NK-92 treated with Interleukin-12 subunit alpha and Interleukin-12 subunit beta, amount 100 ng/mL, for 24 hours (cell line): ENCODE measurements around the gene GAS6.
"Not testable (repeated sequence)": the region's sequence is repeated elsewhere in the genome, so short reads cannot be mapped to it uniquely, and the experiment has no call there.

Source experiments
- DNase-seq: peaks from one replicate; lab custom pipeline; 2025; lab: John Stamatoyannopoulos, UW

The GAS6 gene

DNA sequence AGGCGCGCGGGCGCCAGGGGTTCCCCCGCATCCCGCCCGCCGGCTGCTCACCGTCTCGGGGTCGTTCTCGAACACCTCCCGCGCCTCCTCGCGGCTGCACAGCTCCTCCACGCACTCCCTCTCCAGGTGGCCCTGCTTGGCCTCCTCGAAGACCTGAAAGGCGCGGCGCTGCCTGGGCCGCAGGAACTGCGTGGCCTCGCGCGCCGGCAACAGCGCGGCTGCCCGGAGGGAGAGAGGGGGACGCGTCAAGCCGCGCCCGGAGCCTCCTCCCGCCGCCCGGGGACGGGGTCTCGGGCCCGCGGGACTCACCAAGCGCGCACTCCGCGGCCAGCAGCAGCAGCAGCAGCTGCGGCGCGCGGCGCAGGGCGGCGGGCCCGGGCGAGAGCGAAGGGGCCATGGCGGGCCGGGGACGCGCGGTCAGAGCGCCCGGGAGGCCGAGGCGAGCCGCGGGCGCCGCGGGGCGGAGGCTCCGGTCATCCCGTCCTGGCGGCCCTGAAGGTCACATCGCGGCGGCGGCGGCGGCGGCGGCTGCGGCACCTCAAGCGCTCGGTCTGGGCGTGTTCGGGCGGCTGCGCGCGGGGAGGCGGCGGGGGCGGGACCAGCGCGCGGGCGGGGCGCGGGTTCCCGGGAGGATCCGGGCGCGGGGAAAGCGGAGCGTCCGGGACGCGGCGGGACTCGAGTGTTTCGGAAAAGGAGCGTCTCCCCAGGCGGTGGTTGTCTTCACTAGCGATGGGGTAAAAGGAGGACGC, at the start of gene GAS6:
TSS of gene GAS6 (minus strand) at position 553 of the 749 bp plus-strand sequence. CDS start at position 397, 156 bp downstream.
- no peak for DNase-seq

DNA sequence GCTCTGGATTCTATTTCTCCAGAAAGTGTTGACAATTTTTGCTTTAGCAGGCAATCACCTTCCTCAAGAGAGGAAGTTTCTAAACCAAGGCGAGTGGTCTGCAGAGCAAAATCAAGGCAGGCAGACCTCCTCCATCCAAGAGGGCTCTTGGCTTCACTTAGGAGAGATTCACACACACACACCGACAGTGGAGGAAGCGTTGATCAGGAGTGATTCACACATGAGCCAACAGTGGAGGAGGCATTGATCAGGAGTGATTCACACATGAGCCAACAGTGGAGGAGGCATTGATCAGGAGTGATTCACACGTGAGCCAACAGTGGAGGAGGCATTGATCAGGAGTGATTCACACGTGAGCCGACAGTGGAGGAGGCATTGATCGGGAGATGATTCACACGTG, 49.5 kb upstream of the GAS6 start:
- DNase-seq, result not testable (repeated sequence)

DNA sequence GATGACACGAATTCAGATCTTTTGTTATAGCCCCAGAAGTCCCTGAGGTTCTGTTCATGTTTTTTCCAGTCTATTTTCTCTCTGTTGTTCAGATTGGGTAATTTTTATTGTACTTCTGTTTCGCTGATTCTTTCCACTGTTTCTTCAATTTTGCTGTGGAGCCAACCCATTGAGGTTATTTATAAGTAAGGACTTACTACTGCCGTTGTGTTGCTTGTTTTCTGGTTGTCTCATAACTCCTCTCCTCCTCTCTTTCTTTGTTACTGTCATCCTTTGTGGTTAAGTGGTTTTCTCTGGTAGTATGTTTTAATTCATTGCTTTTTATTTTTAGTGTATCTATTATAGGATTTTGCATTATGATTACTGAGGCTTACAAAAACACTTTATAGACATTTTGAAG, 48.7 kb upstream of the GAS6 start:
- no peak for DNase-seq

DNA sequence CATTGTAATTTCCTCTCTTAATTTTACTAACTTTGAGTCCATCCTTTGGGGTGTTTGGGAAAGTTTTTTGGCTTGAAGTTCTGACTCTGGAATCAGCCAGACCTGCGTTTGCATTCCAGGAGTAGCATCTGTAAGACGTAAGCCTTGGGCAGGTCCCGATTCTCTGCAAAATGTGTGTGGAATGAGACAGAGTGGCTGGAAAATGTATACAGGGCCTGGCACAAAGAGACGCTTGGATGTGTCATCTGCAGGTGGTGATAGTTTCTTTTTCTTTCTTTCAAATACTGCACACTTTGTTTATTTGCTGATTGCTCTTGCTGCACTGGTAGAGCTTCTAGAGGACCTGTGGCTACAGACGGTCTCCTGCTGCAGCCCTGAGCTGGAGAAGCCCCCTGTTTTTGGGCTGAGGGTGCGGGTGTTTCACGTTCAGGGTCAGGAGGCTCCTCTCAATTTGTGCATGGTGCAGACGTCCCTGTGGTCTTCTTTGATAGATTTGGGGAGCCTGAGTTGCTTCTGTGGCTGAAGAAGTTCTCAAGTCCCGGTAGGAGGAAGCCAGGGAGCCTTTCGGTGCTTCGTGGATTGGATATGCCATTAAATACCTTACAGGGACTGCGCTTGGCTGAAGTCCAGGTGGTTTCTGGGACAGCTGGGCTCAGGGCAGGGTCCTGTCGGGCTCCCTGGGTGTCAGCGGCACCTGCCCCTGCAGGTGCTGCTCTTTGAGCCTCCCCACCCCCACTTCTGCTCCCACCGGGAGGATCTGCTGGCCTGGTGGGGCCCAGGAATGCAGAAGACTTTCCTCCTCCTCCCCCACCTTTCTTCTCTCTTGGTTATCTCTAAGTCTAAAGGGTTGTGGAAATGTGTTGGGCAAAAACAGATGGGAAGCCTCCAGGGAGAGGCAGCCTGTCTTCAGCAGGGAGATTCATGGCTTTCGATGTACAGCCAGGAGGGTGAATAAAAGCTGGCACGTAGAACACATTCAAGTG, 44.0 kb upstream of the GAS6 start:
- DNase-seq, result no peak

DNA sequence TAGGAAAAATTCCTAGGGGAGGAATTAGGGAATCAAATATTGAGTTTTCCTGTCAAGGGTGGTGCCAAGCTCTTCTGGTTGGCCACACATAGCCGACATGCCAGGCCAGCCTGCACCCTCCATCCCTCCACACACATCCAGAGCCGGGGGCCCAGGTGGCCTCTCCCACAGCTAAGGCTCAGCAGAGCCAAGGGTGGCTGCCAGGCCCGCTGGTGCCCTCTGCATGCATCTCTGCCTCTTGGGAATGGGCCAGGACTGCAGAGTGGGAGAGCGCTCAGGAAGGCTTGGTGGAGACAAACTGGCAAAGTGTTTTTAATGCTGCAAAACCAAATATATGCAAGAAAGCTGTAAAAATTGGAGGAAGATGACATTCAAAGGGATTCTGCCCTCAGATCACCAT, 42.7 kb upstream of the GAS6 start:
- no peak for DNase-seq

DNA sequence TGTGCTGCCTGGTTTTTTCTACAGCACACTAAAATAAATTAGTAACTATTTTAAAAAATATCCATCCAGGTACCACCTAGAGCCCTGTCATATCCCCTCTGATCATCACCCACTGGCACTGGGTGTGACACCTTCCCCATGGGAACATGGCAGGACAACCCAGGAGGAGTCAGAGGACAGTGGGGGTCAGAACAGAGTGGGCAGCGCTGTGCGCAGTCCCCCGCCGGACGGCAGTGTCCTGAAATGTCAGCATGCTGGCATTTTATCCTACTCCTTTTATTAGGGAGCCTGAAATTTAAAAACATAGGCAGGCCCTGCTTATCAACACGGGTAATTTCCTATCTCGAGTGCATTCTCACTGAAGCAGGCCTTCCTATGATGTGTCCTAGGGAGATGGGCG, 42.1 kb upstream of the GAS6 start:
- no peak for DNase-seq

DNA sequence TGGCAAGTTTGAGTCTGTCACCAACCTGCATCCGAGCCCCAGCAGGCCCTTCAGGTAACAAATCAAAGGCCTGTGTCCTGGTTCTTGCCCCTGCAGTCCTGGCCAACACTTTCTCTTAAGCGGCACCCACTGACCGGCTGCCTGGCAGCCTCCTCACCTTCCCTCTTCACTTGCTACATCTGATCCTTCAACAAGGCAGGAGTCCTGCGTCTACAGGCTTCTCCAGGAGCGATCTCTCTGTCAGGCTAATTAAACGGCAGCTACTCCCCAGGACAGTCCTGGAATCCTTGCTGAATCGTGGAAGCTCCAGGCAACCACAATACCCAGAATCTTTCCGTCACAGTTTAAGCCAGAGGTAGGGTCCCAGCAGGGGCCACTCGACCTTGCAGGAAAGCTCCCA, 41.1 kb upstream of the GAS6 start:
- no peak for DNase-seq

DNA sequence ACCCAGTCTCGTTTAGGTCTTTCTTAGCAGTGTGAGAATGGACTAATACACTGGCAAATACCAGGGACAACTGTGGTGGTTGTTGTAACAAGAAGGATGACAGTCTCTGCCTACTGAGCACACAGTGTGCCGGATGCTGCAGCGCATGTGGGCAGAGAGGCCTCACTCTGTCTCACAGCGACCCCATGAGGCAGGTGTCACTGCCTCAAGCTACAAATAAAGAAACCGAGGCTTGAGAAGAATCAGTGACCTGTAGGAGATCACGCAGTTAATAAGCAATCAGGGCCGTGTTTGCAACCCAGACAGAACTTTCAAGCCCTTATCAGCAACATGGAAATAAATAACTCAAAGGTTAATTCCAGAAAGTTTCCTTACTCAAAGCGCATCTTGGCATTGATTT, 40.5 kb upstream of the GAS6 start:
- no peak for DNase-seq

DNA sequence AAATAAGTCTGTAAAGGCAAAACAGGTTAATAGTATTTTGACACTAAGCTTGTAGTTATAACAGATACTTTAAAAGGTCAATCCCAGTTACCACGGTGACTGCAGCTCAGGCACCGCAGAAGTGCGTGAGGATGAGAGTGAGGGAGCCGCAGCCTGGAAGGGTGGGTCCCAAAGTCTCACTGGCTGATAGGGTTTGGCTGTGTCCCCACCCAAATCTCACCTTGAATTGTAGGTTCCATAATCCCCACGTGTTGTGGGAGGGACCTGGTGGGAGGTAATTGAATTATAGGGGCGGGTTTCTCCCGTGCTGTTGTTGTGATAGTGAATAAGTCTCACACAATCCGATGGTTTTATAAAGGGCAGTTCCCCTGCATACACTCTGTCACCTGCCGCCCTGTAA, 40.0 kb upstream of the GAS6 start:
- DNase-seq, result no peak

DNA sequence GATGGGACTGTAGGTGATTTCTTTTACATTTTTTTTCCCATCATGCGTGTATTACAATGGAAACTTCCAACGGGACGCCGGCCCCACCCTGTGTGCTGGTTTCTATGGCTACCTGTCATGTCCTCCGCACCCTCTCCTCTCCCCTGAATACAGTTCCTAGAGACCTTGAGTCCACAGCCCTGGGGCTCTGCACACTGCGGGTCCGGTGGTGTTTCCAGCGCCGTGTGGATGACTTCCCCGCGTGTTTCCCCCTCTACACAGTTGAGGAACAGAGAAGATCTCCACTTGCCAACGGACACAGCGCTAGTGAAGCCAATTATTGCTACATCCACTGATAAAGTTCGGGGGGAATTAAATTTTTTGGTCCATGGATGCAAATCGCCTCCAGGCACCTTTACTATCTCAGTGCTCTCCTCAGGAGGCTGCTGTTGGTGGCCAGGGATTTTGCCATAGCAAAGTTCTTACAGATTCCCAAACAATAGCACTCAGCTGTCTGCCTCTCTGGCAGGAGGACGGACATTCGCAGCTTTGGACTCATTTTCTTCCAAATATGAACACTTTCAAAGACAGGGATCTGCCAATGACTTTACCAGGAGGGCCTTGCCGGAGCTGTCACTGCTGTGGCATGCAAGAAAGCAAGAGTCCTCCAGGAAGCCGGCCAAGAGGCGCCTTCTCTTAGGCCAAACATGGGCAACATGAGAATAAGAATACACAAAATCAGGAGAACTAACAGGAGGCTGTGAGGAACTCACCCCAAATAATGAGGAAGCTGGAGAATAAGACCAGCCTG, 39.3 kb upstream of the GAS6 start:
- DNase-seq, result no peak

DNA sequence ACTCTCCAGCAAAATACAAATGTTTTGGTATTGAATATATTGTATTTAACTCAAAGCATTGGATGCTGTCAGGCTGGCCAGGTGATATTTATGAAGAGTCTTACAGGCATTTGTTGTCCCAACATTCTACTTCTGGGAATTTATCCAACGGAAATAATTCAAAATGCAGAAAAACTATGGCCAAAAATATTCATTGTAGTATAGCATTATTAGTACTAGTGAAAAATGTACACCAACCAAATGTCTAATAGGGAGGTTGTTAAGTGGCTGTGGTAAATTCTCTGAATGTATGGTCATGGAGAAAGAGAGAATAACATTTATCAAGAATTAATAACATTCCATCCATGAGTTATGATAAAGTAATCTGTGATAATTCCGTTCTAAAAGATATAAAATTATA, 38.6 kb upstream of the GAS6 start:
- DNase-seq, result no peak

DNA sequence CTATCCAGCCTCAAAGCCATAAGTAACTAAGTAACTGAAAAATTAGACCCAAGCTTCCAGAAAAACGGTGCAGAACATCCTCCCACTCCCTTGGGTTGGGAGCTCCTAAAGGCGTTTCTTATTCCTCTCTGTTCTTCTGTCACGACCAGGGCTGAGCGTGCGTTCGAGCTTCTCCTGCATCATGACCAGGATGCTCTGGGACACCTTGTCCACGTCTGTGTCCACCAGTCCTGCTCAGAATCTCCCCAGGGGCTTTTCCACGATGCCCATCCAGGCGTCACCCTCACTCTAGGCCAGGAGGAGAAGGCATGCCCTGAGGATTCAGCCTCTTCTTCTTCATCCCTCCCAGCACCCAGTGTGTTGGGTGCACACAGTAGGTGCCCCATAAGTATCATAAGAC, 37.8 kb upstream of the GAS6 start:
- no peak for DNase-seq

DNA sequence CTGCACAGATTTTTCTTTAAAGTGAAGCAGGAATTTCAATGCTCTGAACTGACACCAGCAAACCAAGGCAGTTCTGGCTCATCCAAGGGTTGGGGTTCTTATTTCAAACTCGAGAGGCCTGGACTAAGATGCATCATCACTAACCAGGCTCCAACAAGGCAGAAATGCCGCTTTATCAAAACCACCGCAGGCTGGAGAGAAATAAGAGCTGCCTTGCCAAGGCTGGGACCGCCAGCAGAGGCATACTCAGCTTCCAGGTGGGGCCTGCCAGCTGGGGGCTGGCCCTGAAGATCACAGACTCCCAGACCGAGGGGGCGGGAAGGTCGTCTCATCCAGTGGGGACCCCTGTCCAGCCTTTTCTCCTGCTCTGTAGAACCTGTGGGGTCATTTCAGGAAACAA, 37.4 kb upstream of the GAS6 start:
- DNase-seq, result no peak

DNA sequence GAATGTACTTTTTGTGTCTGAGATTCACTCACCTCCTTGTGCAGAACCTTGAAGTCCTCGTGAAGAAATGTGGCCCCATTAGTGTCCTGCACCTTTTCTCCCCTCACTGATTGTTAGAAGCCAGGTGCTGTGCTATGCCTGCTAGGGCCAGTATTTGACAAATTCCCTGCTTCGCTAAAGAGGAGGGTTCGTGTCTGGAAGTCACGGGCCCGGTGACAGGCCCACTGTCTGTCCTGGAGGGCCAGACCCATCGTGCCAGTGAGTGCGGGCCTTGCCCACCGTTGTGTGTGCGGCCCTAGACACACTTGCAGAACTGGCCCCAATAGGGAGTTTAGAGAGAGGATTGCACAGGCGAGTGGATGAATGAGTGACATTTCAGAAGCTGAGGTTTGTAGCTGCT, 36.8 kb upstream of the GAS6 start:
- no peak for DNase-seq

DNA sequence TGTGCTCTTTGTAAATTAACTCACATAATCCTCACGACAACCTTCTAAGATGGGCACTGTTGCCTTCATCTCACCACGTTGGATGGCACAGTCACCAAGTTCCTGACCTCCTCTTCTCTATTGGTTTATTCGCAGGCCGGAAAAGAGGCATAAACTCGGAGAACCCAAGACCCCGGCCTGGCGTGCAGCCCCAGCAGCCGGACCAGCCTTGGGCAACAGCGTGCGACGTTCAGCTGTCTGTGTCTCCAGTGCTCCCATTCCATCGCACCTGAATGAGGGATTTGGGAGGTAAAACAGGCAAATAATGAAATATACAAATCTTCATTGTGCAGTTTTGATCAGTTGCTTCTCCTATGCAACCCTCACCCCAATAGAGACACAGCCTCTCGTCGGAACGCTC, 34.5 kb upstream of the GAS6 start:
- DNase-seq, result no peak

DNA sequence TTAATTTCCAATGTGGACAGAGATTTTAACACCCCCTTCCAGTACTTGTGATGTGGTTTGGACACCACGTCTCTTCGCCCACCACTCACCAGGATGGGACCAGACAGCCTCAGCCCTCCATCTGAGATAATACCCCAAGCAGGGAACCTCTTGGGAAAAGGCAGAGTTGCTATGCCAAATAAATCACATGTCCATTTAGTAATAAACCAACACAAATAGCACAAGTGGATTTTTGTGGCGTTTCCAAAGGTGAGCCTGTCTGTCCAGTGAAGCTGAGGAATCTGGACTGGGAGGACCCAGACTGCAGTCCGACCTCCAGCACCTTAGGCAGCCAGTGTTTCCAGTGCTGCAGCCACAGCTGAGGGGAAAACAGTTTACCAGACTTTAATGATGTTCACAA, 34.1 kb upstream of the GAS6 start:
- DNase-seq, result no peak

DNA sequence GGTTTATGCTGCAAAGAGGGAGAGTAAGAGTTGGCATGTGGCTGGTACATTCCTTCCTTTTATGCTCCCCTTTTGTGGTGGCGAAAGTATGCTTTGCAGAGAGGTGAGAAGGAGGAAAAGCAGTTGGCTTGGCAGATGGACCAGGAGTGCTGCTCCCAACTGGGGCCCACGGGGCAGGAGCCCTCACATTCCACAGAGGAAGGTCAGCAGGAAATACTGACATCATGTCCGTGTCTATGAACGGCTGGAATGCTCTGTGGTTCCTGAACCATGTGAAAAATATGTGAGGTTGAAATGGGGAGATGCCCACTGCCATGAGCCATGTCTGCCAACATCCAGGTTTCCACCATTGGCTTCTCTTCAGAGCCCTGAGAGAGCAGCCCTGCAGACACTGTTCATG, 33.3 kb upstream of the GAS6 start:
- no peak for DNase-seq

DNA sequence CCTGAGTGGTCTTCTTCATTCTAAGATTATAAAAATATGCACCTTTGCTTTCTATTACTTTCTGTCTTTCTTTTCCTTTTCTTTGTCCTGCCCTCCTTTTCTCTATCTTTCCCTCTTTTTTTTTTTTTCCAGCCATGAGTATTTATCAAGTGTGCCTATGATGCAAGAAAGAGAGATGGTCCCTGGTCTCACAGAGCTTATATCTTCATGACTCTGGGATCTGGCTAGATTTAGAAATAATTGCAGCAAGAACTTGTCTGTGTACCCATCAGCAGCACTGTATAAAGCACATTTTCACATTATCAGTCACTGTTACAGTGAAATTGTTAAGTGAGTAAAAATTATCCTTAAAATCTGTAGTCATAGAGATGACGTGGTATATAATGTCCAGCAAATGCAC, 31.6 kb upstream of the GAS6 start:
- no peak for DNase-seq

DNA sequence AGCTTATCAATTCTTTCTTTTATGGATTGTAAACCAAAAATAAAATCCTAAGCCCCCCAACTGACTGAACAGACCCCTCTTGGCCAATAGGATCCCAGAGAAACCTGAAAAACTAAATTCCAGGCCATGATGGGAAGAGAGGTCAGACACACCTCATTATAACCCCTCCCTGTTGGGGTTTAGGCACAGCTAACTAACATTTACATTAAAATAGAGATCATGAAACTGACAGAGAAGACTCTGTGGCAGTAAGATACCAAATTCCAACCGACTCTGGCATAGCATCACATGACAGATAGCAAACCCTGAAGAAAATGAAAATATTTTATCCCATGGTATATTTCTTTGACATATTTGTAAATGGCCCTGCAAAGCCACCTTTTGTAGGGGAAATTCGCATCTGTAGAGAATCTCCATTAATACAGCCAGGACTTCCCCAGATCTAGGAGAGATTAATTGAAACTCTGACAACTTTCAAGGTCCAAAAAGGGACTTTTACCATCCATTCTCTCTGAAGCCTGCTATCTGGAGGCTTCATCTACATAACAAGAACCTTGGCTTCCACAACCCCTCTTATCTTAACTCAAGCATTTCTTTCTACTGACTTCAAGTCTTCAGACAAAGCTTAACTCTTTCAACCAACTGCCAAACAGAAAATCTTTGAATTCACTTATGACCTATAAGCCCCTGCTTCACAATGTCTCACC, 27.1 kb upstream of the GAS6 start:
- no peak for DNase-seq

DNA sequence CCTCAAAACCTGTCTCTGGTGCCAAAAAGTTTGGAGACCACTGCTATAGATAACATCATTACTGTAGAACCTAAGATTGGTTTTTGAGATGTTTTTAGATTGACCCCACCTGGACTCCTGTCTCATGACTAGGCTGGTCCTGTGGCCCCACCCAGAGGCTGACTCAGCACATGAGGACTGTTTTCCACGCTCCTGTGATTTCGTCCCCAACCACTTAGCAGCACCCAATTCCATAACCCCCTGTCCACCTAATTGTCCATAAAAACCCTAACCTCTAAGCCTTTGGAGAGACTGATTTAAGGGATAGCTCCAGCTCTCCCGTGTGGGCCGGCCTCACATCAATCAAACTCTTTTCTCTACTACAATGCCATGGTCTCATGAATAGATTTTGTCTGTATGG, 25.6 kb upstream of the GAS6 start:
- DNase-seq, result no peak

DNA sequence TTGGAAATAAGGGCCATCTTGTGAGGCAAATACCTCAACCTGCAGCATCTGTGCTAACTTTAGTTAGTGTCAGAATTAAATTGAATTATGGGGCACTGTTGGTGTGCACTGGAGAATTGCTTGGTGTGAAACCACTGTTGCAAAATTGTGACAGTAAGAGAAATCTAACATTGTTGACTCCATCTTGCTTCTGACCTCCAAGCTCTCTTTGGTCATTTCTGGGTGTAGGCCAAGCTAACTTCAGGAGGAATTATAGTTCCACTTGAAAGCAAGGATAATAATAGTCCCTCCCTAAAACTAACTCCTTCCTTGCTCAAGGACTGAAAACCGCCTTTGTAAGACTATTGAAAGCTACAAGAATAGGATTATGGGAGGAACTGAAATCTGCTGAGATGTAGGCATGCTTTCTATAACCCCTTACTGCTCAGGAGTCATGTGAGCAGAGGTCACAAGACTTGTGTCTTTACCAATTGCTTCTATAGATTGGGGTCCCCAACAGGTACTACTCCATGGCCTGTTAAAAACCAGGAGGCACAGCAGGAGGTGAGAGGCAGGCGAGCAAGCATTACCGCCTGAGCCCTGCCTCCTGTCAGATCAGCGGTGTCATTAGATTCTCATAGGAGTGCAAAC, 24.9 kb upstream of the GAS6 start:
- DNase-seq, result no peak
